Bronchial epithelial cell (primary cell): Measurements from ENCODE around the gene ROM1. TPM values are rescaled to one million over a fixed set of nuclear protein-coding genes. Genes with fewer than 3 reads are reported as not detected.

Experiments
- DNase-seq: peaks from one replicate; pipeline ENCODE4 v3.0.0-alpha.2; 2010; ENCODE audit warnings: low read depth
- FAIRE-seq: peaks from 2 replicates; lab custom pipeline; 2011; peaks lifted over from hg19 to GRCh38; lab: Jason Lieb, UNC
- H3K27me3 ChIP-seq: 2 replicates; pipeline ENCODE4 v1.5.1; 2011; ENCODE audit warnings: low read length; ENCODE audit not compliant: control insufficient read depth, insufficient read depth
- H3K36me3 ChIP-seq: 2 replicates; pipeline ENCODE4 v1.5.1; 2011; ENCODE audit warnings: low read length; ENCODE audit not compliant: control insufficient read depth, insufficient read depth
- H3K4me3 ChIP-seq: 2 replicates; pipeline ENCODE4 v1.5.1; 2011; ENCODE audit warnings: mild to moderate bottlenecking, low read depth, low read length, control low read depth
- total RNA-seq: library from RNA; depleted of rRNA; stranded (reverse); fragments of >200 nt; gene quantifications from 2 replicates; pipeline ENCODE4 v1.2.1, GENCODE V29; 2014
- TF ChIP-seq, protein P1 (sequence below): IDR thresholded peaks from 2 replicates; pipeline ENCODE4 v1.5.1; 2011; ENCODE audit warnings: mild to moderate bottlenecking, moderate library complexity, low read length, control low read depth, inconsistent platforms; ENCODE audit not compliant: insufficient read depth, severe bottlenecking

ROM1 gene
- total RNA-seq, 1 donor from 2014 or later, result 2.6 TPM

GRCh38 chr11:62608776-62609175 lies 4.3 kb upstream of the ROM1 start:
- TF ChIP-seq, protein P1, sequence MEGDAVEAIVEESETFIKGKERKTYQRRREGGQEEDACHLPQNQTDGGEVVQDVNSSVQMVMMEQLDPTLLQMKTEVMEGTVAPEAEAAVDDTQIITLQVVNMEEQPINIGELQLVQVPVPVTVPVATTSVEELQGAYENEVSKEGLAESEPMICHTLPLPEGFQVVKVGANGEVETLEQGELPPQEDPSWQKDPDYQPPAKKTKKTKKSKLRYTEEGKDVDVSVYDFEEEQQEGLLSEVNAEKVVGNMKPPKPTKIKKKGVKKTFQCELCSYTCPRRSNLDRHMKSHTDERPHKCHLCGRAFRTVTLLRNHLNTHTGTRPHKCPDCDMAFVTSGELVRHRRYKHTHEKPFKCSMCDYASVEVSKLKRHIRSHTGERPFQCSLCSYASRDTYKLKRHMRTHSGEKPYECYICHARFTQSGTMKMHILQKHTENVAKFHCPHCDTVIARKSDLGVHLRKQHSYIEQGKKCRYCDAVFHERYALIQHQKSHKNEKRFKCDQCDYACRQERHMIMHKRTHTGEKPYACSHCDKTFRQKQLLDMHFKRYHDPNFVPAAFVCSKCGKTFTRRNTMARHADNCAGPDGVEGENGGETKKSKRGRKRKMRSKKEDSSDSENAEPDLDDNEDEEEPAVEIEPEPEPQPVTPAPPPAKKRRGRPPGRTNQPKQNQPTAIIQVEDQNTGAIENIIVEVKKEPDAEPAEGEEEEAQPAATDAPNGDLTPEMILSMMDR, result no peak
- FAIRE-seq, result no peak
- Histone ChIP-seq H3K36me3 (peaks cover 9% of the 10 kb centered on the region), H3K4me3 (no peak overlapping the region), H3K27me3 (no peaks in the 10 kb centered on the region)
- no peak for DNase-seq

- FAIRE-seq (no peak), DNase-seq (no peak)
- TF ChIP-seq, protein P1, result no peak
- H3K36me3 ChIP-seq, result peaks cover 7% of the 10 kb centered on the region
- H3K4me3 ChIP-seq, result no peak overlapping the region
- H3K27me3 ChIP-seq, result no peaks in the 10 kb centered on the region
Measured at GRCh38 chr11:62610403-62610802, 2.7 kb upstream of the ROM1 start.

DNA sequence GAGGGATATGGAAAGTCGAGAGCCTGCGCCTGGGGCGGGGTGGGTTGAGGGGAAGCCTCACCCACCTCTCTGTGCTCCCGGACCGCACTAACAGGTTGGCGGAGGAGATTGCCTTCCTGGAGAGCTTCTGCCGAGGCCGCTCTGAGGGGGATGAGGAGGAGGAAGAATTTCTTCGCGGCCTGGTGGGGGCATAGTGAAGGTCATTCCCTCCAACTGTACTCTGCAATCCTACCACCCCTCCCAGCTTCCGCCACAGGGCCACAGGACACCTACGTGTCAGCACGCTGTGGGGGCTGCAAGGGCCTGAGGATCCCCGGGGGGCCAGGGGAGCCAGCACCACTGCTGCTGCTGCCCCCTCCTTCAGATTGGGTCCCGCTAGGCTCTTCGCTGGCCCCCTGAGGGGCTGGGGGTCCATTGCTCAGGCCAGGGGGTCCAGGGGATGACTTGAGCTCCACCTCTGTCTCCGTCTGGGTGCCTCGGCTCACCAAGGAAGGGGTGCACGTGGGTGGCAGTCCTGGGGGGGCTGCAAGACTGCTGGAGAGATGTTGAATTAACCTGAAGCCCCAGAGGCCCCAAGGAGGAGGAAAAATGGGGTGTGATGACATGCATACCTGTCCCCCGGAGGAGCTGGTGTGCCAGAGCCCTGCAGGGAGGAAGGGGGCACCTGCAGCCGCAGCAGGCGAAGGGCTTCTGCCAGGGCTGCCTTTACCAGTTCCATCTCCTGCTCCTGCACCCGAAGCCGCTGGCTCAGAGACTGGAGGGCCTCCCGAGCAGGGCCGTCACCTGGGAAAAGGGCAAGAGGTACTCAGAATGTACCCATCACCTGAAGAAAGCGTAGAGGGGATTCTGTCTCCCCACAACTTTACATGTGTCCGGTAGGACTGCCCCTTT lies 2.0 kb upstream of the ROM1 start:
- H3K36me3 ChIP-seq, result peaks cover 6% of the 10 kb centered on the region
- no peaks in the 10 kb centered on the region for H3K27me3 ChIP-seq
- peak overlapping the region; percentile 52 for H3K4me3 ChIP-seq
- TF ChIP-seq, protein P1, result no peak
- no peak for DNase-seq
- no peak for FAIRE-seq

GRCh38 chr11:62611705-62612365 lies 1.2 kb upstream of the ROM1 start:
- no peak for DNase-seq
- no peak for FAIRE-seq
- TF ChIP-seq, protein P1, result peak; percentile 12
- Histone ChIP-seq H3K36me3 (peaks cover 10% of the 10 kb centered on the region), H3K4me3 (peak overlapping the region; percentile 52), H3K27me3 (no peaks in the 10 kb centered on the region)

DNA sequence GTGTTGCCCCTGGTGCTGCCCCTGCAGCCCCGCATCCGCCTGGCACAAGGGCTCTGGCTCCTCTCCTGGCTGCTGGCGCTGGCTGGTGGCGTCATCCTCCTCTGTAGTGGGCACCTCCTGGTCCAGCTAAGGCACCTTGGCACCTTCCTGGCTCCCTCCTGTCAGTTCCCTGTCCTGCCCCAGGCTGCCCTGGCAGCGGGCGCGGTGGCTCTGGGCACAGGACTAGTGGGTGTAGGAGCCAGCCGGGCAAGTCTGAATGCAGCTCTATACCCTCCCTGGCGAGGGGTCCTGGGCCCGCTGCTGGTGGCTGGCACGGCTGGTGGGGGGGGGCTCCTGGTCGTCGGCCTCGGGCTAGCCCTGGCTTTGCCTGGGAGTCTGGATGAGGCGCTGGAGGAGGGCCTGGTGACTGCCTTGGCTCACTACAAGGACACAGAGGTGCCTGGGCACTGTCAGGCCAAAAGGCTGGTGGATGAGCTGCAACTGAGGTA lies 278 bp downstream of the ROM1 start:
- TF ChIP-seq, protein P1, result no peak
- FAIRE-seq (no peak), DNase-seq (no peak)
- H3K27me3 ChIP-seq, result no peaks in the 10 kb centered on the region
- H3K36me3 ChIP-seq, result peaks cover 13% of the 10 kb centered on the region
- no peak overlapping the region for H3K4me3 ChIP-seq
